HG03064 (cell line): Measurements from ENCODE around the gene OBSL1.

ENCODE experiments used
- ATAC-seq: cut with Tn5 transposase; IDR thresholded peaks from one replicate; pipeline ENCODE4 v1.9.1; 2021; ENCODE audit warnings: low read depth; ENCODE audit not compliant: unreplicated experiment

OBSL1 gene

DNA sequence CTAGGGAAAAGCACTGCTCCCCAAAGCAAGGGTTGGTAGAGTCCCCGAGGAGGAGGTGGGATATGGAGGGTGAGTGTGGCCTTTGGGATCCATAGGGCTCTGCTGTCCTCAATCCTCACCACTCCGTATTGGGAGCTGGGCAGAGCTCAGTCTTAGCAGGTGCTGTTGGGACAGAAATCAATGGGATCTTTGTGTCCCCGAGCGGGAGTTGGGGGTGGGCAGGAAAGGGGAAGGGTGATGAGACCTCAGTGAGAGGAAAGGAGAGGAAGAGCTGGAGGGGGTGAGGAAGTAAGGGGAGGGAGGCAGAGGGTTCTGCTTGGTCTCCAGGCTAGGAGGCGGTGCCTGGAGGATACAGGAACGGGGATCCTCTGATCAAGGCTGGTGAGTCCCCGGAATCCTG is 54.5 kb downstream of the OBSL1 start:
- ATAC-seq = no peak

- no peak for ATAC-seq
Observed at GRCh38 chr2:219515874-219516629, 55.3 kb downstream of the OBSL1 start.

DNA sequence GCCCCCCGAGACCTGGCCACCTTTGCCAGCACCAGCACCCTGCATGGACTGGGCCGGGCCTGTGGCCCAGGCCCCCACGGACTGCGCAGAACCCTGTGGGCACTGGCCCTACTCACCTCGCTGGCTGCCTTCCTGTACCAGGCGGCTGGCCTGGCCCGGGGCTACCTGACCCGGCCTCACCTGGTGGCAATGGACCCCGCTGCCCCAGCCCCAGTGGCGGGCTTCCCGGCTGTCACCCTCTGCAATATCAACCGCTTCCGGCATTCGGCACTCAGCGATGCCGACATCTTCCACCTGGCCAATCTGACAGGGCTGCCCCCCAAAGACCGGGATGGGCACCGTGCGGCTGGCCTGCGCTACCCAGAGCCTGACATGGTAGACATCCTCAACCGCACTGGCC is 56.5 kb downstream of the OBSL1 start:
- ATAC-seq = no peak

DNA sequence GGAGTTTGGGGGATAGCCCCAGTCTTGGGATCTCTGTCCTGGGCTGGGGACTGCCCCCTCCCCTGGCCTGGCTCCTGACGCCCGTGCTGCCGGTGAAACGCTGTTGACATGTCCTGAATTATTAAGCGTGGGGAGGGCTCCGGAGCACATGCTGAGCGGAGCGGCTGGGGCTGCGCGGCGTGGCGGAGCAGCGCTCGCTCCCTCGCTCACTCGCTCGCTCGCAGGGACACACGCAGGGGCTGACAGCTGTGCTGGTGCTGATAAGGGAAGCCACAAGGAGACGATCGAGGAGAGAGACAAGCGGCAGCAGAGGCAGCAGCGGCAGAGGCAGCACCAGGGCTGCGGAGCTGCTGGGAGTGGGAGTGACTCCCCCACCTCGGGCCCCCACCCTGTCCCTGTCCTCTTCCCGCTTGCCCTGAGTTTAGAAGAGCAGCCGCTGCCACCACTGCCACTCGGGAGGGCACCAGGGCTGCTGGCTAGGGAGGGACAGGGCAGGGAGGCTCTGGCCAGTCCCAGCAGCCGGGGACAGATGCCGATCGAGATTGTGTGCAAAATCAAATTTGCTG is 57.1 kb downstream of the OBSL1 start, which contains the start of gene ASIC4:
ASIC4 (plus strand) TSS at position 287 of the 566 bp plus-strand sequence; CDS start at position 530, 243 bp downstream.
- ATAC-seq = no peak

DNA sequence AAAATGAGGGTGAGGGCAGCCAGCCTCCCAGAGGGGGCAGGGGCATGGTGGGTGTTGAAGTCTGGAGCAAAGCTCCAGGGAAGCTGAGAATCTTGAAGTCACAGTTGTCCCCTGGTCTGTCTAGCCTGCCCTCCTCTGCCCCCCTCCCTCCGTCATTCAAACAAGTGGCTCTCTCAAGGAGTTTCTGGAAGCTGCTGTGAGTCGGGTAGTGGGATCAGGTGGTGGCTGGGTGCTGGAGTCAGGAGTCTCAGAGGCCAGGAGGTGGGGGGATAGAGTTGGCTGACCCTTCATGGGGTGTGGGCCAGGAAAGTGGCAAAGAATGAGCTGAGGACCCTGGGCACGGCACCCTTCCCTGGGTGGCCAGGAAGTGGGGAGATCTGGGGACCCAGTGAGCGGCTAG is 57.6 kb downstream of the OBSL1 start:
- ATAC-seq = no peak

DNA sequence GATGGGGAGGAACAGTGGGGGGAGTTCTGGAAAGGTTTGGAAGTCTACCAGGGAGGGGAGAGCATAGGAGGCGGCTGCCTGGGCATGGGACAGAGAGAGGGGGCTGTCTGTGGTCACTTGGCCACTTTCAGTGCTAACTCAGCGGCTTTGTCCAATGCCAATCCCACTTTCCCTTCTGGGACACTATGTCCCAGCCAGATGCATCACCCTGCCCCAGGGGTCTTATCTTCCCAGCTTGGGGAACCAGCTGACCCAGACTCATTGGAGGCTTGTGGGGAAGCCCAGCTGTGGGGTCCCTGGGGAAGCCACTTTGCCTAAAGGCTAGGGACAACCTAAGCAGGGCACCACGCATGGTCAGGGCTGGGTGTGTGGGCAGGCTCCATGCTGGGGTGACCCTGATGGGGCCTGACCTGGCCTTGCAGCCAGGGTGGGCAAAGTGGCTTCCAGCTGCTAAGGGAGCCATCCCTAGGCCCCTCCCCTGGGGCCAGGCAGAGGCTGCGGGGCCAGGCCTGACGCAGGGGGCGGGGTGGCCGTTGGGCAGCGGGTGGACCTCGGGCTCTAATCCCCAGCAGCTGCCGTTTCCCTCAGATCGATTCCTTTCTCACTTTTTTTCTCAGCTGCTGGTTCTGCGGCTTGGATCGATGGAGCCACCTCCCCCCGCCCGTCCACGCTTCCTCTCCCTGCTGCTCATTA is 58.7 kb downstream of the OBSL1 start:
- ATAC-seq = no peak

GRCh38 chr2:219511547-219512325 is 59.6 kb downstream of the OBSL1 start:
- ATAC-seq = no peak

GRCh38 chr2:219510512-219511135 is 60.7 kb downstream of the OBSL1 start:
- ATAC-seq = no peak

- ATAC-seq = no peak
Observed at GRCh38 chr2:219509780-219510511, 61.4 kb downstream of the OBSL1 start.

GRCh38 chr2:219508971-219509779 is 62.2 kb downstream of the OBSL1 start:
- no peak for ATAC-seq

DNA sequence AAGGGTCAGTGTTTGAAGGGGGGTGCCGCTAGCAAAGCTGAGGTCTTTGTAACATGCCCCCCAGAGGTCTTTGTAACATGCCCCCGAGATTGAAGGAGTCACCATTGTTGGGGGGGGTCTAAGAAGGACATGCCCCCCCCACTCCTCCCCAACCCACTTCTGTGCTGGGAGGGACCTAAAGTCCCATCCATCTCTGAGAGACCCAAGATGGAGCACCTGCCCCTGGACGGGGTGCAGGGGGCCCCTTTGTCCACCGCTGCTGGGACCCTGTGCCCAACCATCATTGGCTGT is 63.0 kb downstream of the OBSL1 start:
- ATAC-seq = no peak

- no peak for ATAC-seq
Observed at GRCh38 chr2:219507581-219508443, 63.5 kb downstream of the OBSL1 start.

DNA sequence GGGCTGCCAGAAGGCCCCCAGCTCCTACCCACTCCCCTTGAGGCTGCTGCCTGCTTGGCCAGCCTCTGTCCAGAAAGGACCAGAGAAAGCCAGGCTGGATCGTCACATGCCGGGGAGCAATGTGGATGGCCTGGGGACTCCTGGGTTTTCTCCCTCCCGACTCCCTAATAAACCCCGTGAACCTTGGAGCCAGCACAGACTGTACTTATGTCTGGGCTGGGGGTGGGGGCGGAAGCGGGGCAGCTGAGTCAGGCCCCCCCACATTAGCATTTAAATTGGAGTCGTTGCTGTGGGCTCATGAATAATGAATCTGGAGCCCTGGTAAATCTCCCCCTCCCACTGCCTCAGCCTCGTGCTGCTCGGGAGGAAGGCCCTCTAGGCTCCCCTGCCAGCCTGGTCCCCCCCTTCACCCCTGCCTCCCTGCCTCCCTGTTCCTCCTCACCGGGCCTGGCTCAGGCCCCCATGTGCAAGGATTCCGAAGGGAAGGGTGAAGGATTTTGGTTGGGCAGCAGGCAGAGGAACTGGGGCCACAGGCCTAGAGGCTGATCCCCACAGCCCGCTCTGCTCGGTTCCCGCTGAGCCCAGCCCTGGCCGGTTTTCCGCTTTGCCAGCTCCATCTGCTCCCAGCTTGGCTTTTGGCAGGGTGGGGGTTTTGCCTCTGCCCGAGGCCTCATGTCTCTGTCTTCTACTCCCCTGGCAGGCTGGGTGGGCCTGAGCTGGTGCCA is 64.4 kb downstream of the OBSL1 start:
- ATAC-seq = no peak

- ATAC-seq = no peak
Observed at GRCh38 chr2:219506153-219506801, 65.1 kb downstream of the OBSL1 start.

- no peak for ATAC-seq
Observed at GRCh38 chr2:219505585-219505984, 65.8 kb downstream of the OBSL1 start.

DNA sequence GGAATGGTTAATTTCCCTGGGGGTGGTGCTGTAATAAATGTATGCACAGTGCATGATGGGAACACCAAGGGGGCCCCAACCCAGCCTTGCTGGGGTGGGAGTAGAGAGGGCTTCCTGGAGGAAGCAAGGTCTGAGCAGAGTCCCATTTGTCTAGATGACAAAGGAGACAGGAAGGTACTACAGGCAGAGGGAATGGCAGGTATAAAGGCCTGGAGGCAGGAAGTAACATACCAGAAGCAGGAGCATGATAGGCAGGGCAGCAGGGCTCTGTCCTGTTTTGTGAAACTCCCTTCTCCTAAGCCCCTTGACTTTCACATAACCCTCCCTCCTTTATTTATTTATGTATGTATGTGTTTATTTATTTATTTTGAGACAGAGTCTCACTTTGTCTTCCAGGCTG is 68.7 kb downstream of the OBSL1 start:
- ATAC-seq = no peak

DNA sequence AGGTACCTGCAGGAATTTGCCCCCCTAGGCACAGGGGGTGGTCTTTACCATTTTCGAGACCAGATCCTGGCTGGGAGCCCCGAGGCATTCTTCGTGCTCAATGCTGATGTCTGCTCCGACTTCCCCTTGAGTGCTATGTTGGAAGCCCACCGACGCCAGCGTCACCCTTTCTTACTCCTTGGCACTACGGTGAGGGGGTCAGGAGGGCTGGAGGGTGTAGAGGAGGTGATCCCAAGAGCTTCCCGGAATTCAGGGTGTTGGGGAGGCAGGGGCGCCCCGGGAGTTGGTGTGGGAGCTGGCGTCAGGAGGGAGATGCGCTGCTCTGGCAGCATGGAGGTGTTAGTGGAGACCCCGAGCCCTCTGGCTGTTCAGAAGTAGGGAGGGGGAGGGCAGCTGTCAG is 69.5 kb downstream of the OBSL1 start:
- no peak for ATAC-seq
